ENCODE data around the gene BTBD18.

BTBD18 gene

GRCh38 chr11:57698843-57699365 lies 52.7 kb downstream of the BTBD18 start:
- FAIRE-seq (no peak), DNase-seq (ENCODE audit: insufficient read length, low spot score) (no peak)
- TF ChIP-seq POLR2A (IDR thresholded peaks at IDR 0.05; ENCODE audit: low read depth, low read length), result no peak

All from H54 (cell line).